NT2/D1 (cell line): ENCODE results near the gene ZBTB16.

Experiments
- SUZ12 ChIP-seq: IDR thresholded peaks from 2 replicates; pipeline ENCODE4 v1.6.1; 2011; ENCODE audit not compliant: insufficient read length, insufficient read depth; ENCODE audit errors: extremely low read depth
- YY1 ChIP-seq: IDR thresholded peaks from 2 replicates; pipeline ENCODE4 v1.6.1; 2011; ENCODE audit not compliant: insufficient read length, insufficient read depth
- ZNF274 ChIP-seq: IDR thresholded peaks from 2 replicates; pipeline ENCODE4 v1.6.1; 2011; ENCODE audit warnings: mild to moderate bottlenecking, low read depth, low read length

DNA sequence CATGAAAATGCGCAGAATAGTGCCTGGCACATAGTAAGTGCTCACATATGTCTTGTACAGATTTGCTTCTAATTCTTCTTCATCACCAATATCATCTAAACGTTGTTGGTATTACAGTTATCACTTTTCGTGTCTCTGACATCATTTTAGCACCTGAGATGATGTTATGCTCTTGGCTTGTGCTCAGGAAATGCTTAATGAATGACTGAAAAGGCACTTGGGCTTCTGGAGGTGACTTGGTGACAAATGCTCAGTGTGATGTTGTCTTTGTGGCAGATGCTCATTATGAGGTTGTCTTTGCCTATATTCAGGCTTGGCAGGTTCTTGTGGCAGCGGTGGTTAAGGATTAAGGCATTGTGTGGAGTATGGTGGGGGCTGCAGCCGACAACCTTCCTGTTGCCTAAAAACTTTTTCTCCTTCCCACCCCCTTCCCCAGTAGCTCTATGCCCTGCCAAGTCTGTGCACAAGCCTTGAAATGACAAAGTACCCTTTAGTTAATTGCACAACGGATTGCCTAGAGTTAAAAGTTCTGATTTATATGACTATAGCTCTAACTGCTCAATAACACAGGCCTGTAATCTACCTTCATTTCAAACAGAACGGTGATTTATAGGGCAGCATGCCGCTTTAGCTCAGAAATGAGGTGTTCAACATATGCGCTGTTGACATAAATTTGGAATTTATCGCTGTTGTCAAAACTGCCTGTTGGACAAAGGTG lies 82.5 kb downstream of the ZBTB16 start:
- no peak for TF ChIP-seq ZNF274
- TF ChIP-seq YY1: no peak
- no peak for TF ChIP-seq SUZ12
